SK-N-SH treated with all-trans-retinoic acid at 6 μM for 48 hours (cell line): Measurements from ENCODE around the gene SOX10.

Experiments used
- ATAC-seq: fragments of 200-7000 bp; cut with Tn5 transposase; 3 replicates; pipeline ENCODE4 v1.9.1; 2020; ENCODE audit warnings: mild to moderate bottlenecking, moderate library complexity
- BACH2 ChIP-seq: fragments of 250-450 bp; sonication (Bioruptor Pico); IDR thresholded peaks from 2 replicates; pipeline ENCODE4 v1.9.0; 2021; ENCODE audit warnings: mild to moderate bottlenecking, borderline replicate concordance
- CSDC2 ChIP-seq: fragments of 250-450 bp; sonication (Bioruptor Pico); IDR thresholded peaks from 2 replicates; pipeline ENCODE4 v1.5.0; 2020; ENCODE audit warnings: mild to moderate bottlenecking, moderate library complexity
- ESRRG ChIP-seq: fragments of 250-450 bp; sonication (Bioruptor Pico); IDR thresholded peaks from 2 replicates; pipeline ENCODE4 v1.6.1; 2021; ENCODE audit warnings: mild to moderate bottlenecking
- GLIS3 ChIP-seq: fragments of 250-450 bp; sonication (Bioruptor Pico); IDR thresholded peaks from 2 replicates; pipeline ENCODE4 v1.5.0; 2020; ENCODE audit warnings: mild to moderate bottlenecking, moderate library complexity
- ISL1 ChIP-seq: fragments of 250-450 bp; sonication (Bioruptor Pico); IDR thresholded peaks from 2 replicates; pipeline ENCODE4 v2.1.2; 2022; ENCODE audit warnings: mild to moderate bottlenecking, moderate library complexity
- OSR1 ChIP-seq: fragments of 250-450 bp; sonication (Bioruptor Pico); IDR thresholded peaks from 2 replicates; pipeline ENCODE4 v1.8.0; 2022; ENCODE audit warnings: moderate library complexity, mild to moderate bottlenecking, inconsistent platforms
- PATZ1 ChIP-seq: fragments of 250-450 bp; sonication (Bioruptor Pico); IDR thresholded peaks from 2 replicates; pipeline ENCODE4 v1.8.0; 2020; ENCODE audit warnings: mild to moderate bottlenecking, moderate library complexity, borderline replicate concordance
- PPARA ChIP-seq: fragments of 250-450 bp; sonication (Bioruptor Pico); IDR thresholded peaks from 2 replicates; pipeline ENCODE4 v1.5.0; 2020; ENCODE audit warnings: mild to moderate bottlenecking, borderline replicate concordance
- RARB ChIP-seq: fragments of 250-450 bp; sonication (Bioruptor Pico); IDR thresholded peaks from 2 replicates; pipeline ENCODE4 v1.8.0; 2021; ENCODE audit warnings: mild to moderate bottlenecking, moderate library complexity
- SNAI2 ChIP-seq: fragments of 250-450 bp; sonication (Bioruptor Pico); IDR thresholded peaks from 2 replicates; pipeline ENCODE4 v1.5.0; 2020; ENCODE audit warnings: mild to moderate bottlenecking, moderate library complexity
- TCF4 ChIP-seq: fragments of 250-450 bp; sonication (Bioruptor Pico); IDR thresholded peaks from 2 replicates; pipeline ENCODE4 v1.8.0; 2021; ENCODE audit warnings: mild to moderate bottlenecking, moderate library complexity, borderline replicate concordance
- TOX ChIP-seq: fragments of 250-450 bp; sonication (Bioruptor Pico); IDR thresholded peaks from 2 replicates; pipeline ENCODE4 v1.8.0; 2021; ENCODE audit warnings: mild to moderate bottlenecking, moderate library complexity, borderline replicate concordance
- ZC3H10 ChIP-seq: fragments of 250-450 bp; sonication (Bioruptor Pico); IDR thresholded peaks from 2 replicates; pipeline ENCODE4 v1.5.1; 2021; ENCODE audit warnings: mild to moderate bottlenecking, moderate library complexity
- ZFP30 ChIP-seq: fragments of 450-650 bp; formaldehyde crosslinking; IDR thresholded peaks from 2 replicates; pipeline ENCODE4 v1.5.0; 2022; ENCODE audit warnings: mild to moderate bottlenecking, moderate library complexity
- ZNF565 ChIP-seq: fragments of 450-650 bp; formaldehyde crosslinking; conservative IDR thresholded peaks from 2 replicates; pipeline ENCODE4 v1.5.0; 2020; ENCODE audit warnings: low read depth, mild to moderate bottlenecking, moderate library complexity
- ZNF70 ChIP-seq: fragments of 450-650 bp; formaldehyde crosslinking; IDR thresholded peaks from 2 replicates; pipeline ENCODE4 v1.5.0; 2020; ENCODE audit warnings: mild to moderate bottlenecking, moderate library complexity
- ZNF8 ChIP-seq: fragments of 450-650 bp; formaldehyde crosslinking; IDR thresholded peaks from 2 replicates; pipeline ENCODE4 v1.5.0; 2020; ENCODE audit warnings: mild to moderate bottlenecking, moderate library complexity
- TF ChIP-seq, protein P1 (sequence below): fragments of 250-450 bp; sonication (Bioruptor Pico); IDR thresholded peaks from 2 replicates; pipeline ENCODE4 v1.5.1; 2021; ENCODE audit warnings: mild to moderate bottlenecking, moderate library complexity
- TF ChIP-seq, protein P2 (sequence below): fragments of 250-450 bp; sonication (Bioruptor Pico); IDR thresholded peaks from 2 replicates; pipeline ENCODE4 v1.8.0; 2021; ENCODE audit warnings: low read depth, mild to moderate bottlenecking, moderate library complexity, borderline replicate concordance
- TF ChIP-seq, protein P3 (sequence below): fragments of 250-450 bp; sonication (Bioruptor Pico); IDR thresholded peaks from 2 replicates; pipeline ENCODE4 v1.5.0; 2020; ENCODE audit warnings: mild to moderate bottlenecking, moderate library complexity

The SOX10 gene

DNA sequence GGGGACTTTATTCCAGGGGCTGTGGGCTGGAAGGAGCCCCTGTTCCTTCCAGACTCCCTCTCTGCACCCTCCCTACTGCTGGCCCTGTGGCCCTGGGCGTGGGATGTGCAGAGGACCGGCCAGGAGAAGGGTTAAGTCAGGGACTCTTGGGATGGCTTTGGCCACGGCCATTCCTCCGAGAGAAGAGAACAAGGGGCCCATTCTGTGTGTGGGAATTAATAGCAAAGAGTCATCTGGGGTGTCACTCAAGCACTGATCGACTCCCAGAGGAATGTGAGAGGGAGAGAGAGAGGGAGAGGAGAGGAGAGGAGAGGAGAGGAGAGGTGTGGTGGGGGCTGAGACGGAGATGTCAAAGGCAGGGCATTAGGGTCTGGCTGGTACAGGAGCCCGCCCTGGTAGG is 14.2 kb upstream of the SOX10 start:
- TF ChIP-seq, protein P1, sequence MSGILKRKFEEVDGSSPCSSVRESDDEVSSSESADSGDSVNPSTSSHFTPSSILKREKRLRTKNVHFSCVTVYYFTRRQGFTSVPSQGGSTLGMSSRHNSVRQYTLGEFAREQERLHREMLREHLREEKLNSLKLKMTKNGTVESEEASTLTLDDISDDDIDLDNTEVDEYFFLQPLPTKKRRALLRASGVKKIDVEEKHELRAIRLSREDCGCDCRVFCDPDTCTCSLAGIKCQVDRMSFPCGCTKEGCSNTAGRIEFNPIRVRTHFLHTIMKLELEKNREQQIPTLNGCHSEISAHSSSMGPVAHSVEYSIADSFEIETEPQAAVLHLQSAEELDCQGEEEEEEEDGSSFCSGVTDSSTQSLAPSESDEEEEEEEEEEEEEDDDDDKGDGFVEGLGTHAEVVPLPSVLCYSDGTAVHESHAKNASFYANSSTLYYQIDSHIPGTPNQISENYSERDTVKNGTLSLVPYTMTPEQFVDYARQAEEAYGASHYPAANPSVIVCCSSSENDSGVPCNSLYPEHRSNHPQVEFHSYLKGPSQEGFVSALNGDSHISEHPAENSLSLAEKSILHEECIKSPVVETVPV = no peak
- no peak for TF ChIP-seq TOX (CRISPR knock-in tag)

DNA sequence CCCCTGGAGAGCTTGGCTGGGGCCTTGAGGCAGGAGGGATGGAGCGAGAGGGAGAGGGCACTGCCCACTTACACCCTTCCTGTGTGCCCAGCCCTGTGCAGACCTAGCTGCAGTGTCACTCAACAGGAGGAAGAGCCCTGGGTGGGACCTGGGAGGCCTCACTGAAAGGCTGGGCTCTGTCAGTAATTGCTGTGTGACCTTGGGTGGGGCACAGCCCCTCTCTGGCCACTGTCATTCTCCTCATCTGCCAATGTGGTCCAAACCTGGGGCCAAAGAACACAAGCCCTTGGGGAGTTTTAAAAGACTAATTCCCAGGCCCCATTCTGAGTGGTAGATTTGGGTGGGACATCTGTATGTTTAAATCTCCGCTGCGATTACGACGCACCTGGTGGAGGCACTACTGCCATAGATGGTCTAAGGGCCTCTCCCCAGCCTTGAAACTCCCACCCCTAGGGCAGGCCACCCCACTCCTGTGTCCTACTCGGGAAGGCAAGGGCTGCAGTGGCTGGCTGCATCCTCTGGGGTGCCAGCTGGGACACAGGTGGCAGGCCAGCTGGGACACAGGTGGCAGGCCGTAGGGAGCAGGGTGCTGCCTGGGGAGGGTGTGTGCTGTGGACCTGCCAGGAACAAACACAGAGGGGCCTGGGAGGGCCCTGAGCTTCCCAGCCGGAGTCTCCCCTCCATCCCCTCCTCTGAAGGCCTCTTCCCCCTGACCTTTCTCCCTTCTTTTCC is 12.3 kb upstream of the SOX10 start:
- TF ChIP-seq SNAI2 (no peak), TOX (CRISPR knock-in tag) (no peak), PATZ1 (CRISPR knock-in tag) (no peak), RARB (CRISPR knock-in tag) (no peak), OSR1 (no peak), PPARA (CRISPR knock-in tag) (no peak), ZNF565 (CRISPR knock-in tag) (no peak)
- TF ChIP-seq, protein P1 = no peak
- no peak for ATAC-seq

More for the DNA sequence above, 14.2 kb upstream of the SOX10 start:
- no peak for ATAC-seq

DNA sequence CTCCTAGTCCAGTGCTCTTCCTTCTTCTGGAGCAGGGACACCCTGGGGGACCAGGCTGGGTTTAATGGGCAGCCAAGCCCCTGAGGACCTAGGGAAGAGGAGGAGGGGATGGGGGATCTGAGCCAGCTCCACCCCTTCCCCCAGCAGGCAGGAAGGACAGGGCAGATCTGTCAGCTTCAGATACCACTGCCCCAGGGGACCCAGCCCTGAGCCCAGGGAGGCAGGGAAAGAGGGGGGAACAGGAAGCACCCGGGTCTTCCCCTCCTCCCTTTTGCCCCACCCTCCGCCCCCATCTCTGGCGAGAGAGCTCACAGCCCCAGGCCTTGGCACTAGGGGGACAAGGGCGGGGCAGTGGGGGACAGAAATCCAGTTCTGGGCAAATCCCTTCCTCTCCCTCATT is 11.7 kb upstream of the SOX10 start:
- ATAC-seq = no peak
- TF ChIP-seq ZNF70 (CRISPR knock-in tag) (no peak), ZFP30 (CRISPR knock-in tag) (no peak), TCF4 (CRISPR knock-in tag) (no peak), SNAI2 (no peak), ISL1 (CRISPR knock-in tag) (no peak), TOX (CRISPR knock-in tag) (no peak), PATZ1 (CRISPR knock-in tag) (no peak), ZNF565 (CRISPR knock-in tag) (no peak), OSR1 (no peak), CSDC2 (no peak)
- TF ChIP-seq, protein P1 = no peak

GRCh38 chr22:37995460-37995859 is 11.1 kb upstream of the SOX10 start:
- ATAC-seq = no peak
- TF ChIP-seq BACH2 (CRISPR knock-in tag) = no peak
- TF ChIP-seq ZNF8 = no peak
- no peak for TF ChIP-seq ISL1 (CRISPR knock-in tag)
- no peak for TF ChIP-seq TCF4 (CRISPR knock-in tag)

DNA sequence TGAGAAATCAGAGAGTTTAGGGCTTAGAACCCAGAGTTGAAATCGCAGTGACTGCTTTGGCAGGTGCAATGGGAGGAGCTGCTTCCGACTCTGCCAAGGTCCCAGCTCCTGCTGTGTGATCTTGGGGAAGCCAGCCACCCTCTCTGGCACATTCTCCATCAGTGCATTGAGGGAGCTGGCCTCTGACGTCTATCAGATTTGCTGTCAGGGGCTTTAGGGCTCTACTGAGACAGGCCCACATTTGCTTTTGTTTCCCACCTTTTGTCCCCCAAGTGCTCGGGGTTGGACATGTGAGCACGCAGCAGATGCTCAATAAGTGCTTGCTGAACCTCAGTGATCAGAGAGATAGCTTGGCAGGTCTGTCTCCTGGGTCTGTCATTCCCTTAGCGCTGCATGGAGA is 10.6 kb upstream of the SOX10 start:
- ATAC-seq = no peak
- no peak for TF ChIP-seq GLIS3
- TF ChIP-seq, protein P2, sequence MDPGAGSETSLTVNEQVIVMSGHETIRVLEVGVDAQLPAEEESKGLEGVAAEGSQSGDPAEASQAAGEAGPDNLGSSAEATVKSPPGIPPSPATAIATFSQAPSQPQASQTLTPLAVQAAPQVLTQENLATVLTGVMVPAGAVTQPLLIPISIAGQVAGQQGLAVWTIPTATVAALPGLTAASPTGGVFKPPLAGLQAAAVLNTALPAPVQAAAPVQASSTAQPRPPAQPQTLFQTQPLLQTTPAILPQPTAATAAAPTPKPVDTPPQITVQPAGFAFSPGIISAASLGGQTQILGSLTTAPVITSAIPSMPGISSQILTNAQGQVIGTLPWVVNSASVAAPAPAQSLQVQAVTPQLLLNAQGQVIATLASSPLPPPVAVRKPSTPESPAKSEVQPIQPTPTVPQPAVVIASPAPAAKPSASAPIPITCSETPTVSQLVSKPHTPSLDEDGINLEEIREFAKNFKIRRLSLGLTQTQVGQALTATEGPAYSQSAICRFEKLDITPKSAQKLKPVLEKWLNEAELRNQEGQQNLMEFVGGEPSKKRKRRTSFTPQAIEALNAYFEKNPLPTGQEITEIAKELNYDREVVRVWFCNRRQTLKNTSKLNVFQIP (CRISPR knock-in tag) = no peak
- TF ChIP-seq, protein P3, sequence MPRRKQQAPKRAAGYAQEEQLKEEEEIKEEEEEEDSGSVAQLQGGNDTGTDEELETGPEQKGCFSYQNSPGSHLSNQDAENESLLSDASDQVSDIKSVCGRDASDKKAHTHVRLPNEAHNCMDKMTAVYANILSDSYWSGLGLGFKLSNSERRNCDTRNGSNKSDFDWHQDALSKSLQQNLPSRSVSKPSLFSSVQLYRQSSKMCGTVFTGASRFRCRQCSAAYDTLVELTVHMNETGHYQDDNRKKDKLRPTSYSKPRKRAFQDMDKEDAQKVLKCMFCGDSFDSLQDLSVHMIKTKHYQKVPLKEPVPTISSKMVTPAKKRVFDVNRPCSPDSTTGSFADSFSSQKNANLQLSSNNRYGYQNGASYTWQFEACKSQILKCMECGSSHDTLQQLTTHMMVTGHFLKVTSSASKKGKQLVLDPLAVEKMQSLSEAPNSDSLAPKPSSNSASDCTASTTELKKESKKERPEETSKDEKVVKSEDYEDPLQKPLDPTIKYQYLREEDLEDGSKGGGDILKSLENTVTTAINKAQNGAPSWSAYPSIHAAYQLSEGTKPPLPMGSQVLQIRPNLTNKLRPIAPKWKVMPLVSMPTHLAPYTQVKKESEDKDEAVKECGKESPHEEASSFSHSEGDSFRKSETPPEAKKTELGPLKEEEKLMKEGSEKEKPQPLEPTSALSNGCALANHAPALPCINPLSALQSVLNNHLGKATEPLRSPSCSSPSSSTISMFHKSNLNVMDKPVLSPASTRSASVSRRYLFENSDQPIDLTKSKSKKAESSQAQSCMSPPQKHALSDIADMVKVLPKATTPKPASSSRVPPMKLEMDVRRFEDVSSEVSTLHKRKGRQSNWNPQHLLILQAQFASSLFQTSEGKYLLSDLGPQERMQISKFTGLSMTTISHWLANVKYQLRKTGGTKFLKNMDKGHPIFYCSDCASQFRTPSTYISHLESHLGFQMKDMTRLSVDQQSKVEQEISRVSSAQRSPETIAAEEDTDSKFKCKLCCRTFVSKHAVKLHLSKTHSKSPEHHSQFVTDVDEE (CRISPR knock-in tag) = no peak
- TF ChIP-seq ZC3H10 (CRISPR knock-in tag) = no peak
- no peak for TF ChIP-seq ESRRG (CRISPR knock-in tag)
- no peak for TF ChIP-seq TOX (CRISPR knock-in tag)
- TF ChIP-seq TCF4 (CRISPR knock-in tag) = no peak
- no peak for TF ChIP-seq ISL1 (CRISPR knock-in tag)
- no peak for TF ChIP-seq PPARA (CRISPR knock-in tag)
- no peak for TF ChIP-seq ZNF565 (CRISPR knock-in tag)
- no peak for TF ChIP-seq ZNF8
